Measurements from ENCODE around the gene LRGUK.
"Not testable (repeated sequence)": the region's sequence is repeated elsewhere in the genome, so short reads cannot be mapped to it uniquely, and the experiment has no call there.

LRGUK gene

GRCh38 chr7:134248196-134248595, 121.1 kb downstream of the LRGUK start:
- no peak for DNase-seq

GRCh38 chr7:134254311-134254710, 127.2 kb downstream of the LRGUK start:
- no peak for DNase-seq

- DNase-seq = no peak
Measured at GRCh38 chr7:134255814-134256213, 128.7 kb downstream of the LRGUK start.

DNA sequence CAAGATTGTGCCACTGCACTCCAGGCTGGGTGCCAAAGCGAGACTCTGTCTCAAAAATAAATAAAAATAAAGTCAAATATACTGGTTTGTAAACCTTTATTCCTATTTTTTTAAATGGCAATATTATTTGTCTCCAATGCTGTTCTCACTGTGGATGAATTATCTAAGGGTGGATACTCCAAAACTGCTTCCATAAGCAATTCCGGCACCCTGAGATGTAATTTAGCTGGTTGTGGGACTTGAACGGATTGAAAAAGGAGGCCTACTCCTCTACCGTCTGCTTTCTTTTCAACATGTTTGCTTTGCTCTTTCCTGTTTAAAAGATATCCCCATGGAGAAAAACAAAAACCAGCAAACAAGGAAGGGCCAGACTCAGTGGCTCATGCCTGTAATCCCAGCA, 135.2 kb downstream of the LRGUK start:
- DNase-seq = no peak

GRCh38 chr7:134276951-134277350, 149.8 kb downstream of the LRGUK start:
- DNase-seq = no peak

DNA sequence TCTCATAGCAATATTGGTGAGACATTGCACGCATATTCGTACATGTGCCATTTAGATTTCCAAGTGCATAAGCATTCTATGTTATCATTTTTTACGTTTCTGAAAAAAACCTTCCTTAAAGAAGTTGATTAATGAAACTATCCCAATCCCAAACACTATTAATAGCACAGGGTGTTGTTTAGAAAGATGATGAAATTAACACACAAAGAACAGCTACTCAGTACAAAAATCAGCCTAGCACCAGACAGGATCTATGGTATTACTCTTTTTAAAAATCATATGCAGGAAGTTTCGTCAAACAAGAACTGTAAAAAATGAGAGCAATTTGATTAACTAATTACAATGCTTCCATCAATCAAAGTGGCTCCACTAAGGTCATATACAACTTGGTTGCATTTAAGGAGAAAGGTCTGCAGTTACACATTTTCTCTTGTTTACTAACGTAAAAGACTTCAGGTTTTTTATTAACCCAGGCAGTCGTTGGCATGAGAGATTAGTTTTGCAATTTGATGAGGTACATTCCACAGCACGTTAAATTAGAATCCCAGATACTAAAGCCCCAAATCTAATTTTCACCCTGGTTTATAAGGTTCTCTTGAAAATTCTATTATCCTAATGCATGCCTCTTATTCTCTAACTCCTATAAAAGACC, 151.5 kb downstream of the LRGUK start:
- DNase-seq = no peak

- no peak for DNase-seq
Measured at GRCh38 chr7:134279336-134279735, 152.2 kb downstream of the LRGUK start.

GRCh38 chr7:134279898-134280297, 152.8 kb downstream of the LRGUK start:
- DNase-seq = no peak

DNA sequence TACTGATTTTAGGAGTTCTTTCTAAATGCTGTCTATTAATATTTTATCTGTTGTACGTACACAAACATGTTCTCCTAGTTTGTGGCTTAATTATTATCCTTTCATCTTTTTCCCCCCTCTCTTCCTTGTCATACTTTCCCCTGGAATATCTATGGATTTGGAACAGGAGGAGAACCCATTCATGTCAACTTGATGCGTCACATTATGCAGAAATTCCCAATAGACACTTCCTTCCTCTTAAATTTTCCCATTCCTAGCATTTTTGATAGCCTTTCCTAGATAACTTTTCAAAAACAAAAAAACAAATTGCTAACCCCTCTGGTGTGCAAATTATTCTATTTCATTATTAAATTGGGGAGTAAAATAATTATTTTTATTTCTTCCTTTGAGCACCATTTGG, 153.4 kb downstream of the LRGUK start:
- DNase-seq = no peak

DNA sequence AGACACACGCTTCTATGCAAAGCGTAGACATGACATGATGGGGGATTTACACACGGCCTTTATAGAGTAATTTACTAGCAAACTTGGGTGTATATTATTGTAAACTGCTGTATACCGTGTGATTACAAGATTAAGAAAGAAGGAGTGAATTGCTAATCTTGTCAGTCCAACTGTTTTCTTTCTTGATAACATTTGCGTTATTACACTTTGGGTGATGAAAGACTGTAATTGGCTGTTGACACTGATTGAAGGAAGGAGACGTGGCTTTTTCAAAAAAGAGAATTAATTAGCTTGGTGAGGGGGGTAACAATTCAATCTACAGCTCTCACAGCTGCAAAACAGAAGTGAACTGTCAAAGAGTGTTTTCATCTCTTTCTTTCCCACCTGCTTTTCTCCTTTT, 156.9 kb downstream of the LRGUK start:
- DNase-seq = no peak

GRCh38 chr7:134284952-134285351, 157.8 kb downstream of the LRGUK start:
- no peak for DNase-seq

DNA sequence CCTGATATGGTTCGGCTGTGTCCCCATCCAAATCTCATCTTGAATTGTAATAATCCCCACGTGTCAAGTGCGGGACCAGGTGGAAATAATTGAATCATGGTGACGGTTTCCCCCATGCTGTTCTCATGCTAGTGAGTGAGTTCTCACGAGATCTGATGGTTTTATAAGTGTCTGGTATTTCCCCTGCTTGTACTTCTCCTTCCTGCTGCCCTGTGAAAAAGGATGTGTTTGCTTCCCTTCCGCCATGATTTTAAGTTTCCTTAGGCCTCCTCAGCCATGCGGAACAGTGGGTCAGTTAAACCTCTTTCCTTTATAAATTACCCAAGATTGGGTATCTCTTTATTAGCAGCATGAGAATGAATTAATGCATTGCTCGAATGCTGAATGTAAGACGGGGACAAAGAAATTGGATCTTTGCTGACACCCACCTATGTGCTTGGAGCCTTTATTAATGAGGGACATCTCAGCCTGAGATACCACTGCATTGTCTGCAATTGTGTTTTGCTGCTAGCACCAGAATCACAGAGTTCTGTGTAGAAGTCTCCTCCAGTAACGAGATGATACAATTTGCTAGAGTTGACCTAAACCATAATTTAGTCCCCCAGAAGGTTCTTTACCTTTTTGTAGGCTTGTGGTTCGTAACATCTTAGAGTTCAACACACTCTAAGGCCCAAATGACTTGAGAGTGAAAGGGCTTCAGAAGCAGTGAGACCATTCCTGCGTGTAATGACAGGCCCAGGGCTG, 160.9 kb downstream of the LRGUK start:
- DNase-seq = no peak

- DNase-seq = no peak
Measured at GRCh38 chr7:134289423-134289822, 162.3 kb downstream of the LRGUK start.

GRCh38 chr7:134289841-134290240, 162.7 kb downstream of the LRGUK start:
- no peak for DNase-seq

DNA sequence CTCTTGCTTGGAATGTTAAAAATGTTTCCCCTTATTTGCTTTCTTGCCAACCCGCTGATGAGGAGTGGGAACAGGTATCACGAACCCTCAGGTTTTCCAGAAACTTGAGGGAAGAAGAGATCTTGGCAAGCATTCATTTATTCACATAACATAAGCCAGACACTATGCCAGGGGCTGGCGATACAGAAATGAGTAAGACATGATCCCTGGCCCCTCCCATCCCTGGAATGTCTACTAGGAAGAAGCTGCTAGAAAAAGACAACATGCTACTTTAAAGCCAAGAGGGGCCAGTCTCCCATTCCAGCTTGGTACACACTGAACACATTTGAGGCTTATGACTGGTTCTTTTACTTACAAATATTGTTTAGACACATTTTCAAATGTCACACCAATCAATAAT, 163.1 kb downstream of the LRGUK start:
- DNase-seq = no peak

- DNase-seq = peak; percentile 35
Measured at GRCh38 chr7:134293002-134293740, 166.0 kb downstream of the LRGUK start.

DNA sequence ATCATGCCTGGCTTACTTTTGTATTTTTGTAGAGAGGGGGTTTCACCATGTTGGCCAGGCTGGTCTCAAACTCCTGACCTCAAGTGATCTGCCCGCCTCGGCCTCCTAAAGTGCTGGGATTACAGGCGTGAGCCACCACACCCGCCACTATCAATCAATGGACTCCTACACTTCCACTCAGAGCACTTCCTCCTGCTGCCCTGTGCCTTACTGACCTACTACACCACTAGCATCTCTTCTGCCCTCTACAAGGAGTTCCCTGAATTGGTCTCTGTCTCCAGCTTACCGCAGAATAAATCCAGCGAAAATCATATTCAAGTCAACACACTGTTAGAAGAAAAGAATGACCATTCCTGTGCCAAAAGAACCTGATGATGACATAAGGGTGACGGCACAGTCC, 168.8 kb downstream of the LRGUK start:
- DNase-seq = not testable (repeated sequence)

DNA sequence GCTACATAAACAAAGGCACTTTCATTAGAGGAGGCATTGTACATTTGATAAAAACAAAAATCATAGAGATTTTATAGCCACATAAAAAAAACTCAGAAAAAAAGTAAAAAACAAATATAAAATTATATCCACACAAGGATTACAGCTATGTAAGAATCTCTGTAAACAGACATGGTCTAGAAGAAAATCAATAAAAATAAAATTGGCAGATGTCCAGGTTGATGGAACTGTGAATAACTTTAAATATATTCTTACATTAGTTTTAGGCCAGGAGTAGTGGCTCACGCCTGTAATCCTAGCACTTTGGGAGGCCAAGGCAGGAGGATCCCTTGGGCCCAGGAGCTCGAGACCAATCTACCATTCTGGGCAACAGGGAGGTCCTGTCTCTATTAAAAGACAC, 170.3 kb downstream of the LRGUK start:
- no peak for DNase-seq

- no peak for DNase-seq
Measured at GRCh38 chr7:134298902-134299683, 172.0 kb downstream of the LRGUK start.

GRCh38 chr7:134300988-134301387, 173.8 kb downstream of the LRGUK start:
- no peak for DNase-seq

GRCh38 chr7:134301592-134301991, 174.5 kb downstream of the LRGUK start:
- DNase-seq = no peak

DNA sequence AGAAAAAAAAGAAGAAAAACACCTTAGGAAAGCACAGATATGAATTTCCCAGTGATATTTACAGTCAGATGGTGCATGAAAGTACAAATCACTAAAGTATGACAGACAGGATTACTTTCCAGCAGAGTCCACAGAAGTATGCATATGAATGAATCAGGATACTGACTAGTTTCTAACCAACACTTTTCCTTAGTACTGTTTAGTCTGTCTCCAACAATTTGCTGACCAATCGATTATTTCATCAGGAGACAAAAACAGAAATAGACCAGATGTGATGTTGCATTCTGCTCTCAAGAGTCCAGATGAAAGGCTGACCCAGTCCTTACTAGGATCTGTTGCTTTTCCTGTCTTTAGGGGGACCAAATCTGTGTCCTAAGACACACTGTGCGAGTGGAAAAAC, 175.0 kb downstream of the LRGUK start:
- no peak for DNase-seq

- no peak for DNase-seq
Measured at GRCh38 chr7:134307320-134307719, 180.2 kb downstream of the LRGUK start.

Measured in SIG-M5 (cell line).